Activated T-cell treated with anti-CD3 and anti-CD28 coated beads for 24 hours (primary cell): ENCODE measurements around the gene AHI1.
A peak's percentile ranks its signal among the peaks of the same experiment; 100 is the strongest.

Source experiments
- DNase-seq: peaks from one replicate; pipeline ENCODE4 v3.0.0-alpha.2; 2020; ENCODE audit warnings: low read depth

Gene AHI1

DNA sequence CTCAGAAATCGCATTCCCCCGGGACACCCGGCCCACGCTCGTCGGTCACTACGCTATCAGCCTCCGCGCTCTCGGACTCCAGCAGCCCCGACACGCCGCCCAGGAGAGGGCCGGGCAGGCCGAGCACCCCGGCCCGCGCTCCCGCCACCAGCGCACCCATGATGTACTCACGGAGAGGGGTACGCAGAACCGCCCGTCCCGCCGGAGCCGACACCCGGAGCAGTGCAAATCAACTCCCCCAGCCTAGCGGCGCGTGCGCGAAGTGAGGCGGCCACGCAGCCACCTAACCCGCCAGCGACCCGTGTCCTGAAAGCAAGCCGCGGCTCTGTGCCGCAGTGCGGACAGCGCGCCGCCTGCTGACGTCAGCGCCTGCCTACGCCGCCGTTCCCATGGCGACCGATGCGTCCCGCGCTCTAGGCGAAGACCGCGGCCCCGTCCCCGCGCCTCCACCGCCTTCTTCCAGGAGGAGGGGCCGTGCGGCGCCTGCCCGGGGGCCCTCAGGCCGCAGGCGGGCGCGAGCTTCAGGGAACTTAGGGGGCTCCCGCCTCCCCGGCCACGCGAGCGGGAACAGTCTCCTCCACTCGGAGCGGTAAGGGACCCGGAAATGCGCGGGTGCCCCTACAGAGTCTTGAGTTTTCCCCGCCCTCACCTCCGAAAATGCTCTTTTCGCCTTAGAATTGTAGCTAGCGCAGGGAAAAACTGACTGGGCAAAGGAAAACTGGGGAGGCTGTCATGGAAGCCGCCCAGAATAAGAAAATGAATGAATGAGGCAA, at the start of gene AHI1:
TSS of gene AHI1 (minus strand) at position 329 of the 773 bp plus-strand sequence. CDS start 5,503 bp downstream, outside the sequence.
- DNase-seq = peak; percentile 87

DNA sequence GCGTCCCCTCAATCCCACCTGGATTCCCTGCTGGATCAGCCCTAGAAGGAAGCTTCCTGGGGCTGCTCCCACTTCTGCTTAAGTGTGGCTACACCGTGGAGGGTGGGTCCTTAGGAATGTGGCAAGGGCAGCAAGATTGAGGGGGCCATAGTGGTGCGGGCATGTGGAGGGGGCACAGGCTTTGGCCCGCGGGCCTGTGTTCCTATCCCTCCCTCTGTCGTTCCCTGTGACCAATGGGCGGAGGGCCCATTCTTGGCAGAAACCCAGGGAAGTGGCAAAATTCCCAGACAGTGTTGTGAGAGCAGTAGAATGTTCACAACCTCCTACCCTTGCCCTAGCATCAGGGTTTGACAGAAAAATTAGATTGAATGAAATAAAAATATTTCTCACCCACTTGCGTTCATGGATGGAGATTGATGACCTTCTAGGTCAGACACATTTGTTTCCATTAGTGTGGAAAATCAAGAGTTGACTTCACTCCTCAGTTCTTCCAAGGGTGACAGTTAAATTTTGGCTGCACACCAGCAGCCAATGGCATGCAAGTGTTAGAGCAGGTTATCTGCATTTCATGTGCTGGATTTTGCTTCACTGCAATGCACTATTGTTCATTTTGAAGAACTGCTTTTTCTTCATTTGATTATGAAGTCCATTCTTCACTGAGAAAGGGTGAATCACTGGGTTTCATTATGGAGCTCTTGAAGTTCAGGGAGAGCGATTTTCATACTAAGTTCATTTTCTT, 49.3 kb upstream of the AHI1 start:
- DNase-seq = no peak

DNA sequence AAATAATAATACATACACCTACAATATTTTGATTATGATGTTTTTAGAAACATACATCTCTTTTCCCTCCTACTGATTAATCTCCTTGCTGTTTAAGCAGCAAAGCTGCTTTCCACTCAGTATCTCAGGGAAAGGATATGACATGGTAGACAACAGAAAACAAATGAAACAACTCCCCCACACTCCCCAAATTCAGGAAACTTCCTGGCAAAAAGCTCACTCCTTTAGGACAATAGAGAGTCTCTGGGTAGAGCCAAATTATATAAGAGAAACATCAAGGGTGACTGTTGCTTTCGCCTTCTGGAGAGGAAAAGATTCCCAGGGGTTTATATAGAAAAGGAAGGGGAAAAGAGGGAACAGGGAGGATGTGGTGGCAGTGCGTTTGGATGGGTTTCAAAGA, 48.7 kb upstream of the AHI1 start:
- no peak for DNase-seq

DNA sequence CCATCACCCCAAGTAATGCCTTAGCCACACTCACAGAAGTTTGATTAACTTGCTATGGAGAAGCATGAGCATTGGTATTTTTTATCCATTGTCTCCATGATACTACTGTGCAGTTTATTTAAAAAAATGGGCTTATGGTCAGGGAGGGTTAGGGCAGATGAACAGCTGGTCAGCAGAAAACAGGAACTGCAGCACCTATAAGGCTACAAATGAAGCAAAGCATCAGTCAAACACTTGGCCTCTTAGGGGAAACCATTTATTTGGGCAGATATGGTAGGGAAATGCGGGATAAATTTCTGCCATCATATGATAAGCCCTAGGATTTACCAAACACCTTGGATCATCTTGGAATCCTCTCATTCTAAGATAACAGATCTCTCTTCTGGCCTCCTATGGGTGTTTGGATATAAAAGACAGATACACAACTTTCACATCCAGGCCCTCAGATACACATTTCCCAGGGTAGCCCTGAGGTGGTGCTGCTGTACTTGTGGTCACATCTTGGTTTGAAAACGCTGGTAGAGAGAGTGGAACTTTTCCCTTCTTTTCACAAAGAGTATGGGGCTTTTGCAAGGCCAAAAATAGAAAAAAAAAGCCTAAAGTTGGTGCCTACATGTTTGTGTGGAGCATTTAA, 42.8 kb upstream of the AHI1 start:
- no peak for DNase-seq

DNA sequence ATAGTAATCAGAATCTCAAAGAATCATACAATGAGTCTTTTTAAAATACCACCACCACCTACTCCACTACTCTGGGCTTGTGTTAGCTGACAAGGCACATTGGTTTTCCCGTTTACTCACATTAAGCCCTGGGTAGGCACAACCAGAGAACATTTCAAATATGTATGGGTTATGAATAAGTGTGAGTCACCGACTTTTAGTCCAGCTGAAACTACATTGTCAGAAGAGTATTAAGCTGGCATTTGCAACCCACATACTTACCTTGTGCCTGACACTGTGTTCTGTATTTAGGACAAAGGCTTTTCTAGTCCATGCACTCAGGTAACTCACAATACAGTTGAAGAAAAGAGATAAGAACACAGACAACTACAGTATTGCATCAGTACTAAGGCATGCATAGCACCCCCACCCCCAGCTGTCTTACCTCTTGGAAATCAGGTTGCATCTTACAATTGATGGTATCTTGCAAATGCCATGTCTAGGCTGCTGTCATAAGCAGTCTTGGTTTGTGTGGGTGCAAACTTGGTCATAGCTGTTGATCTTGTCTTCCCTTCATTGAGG, 40.3 kb upstream of the AHI1 start:
- peak; percentile 27 for DNase-seq

DNA sequence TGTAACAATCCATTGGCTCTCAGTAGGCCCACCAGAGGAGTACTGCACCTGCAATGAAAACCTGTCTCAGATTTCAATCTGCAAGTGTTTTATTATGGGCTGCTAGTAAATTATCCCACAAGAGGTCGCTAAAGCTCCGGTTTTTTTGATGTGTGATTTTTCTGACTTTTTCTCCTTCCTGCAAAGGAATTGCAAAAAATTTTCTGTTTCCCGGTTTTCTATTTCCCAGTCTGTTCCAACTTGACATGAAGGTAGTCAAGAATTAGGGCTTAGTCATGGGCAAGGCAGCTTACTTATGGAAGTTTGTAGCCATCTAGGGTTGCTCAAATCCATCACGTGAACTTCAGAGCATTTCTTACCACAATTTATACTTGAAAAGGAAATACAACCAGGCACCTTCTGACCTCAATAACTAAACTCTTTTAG, 38.5 kb upstream of the AHI1 start:
- DNase-seq = no peak

DNA sequence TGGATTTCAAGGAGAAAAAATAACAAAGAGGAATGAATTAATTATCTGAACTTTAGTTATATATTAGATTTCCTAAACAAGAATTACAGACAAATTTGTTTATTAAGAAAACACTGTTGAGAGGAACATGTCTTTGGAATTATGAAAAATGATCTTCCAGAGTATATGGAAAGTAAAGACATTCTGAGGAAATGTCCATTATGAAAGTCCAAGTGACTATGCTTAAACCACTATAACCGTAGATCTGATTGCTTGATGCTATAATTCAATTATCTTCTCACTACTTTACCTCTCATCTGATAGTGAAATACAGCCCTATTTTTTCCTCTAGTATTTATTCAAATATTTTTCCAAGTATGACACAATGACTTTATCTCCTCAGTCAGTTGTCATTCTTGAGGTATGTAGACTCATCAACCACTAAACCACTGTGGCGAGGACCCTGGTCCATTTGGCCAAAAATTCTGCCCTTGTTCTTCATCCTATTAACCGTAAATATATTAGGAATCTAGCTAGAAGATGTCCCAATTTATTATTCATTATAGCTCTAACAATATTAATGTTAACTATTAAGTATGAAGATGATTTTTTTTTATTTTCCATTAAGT, 37.3 kb upstream of the AHI1 start:
- no peak for DNase-seq

DNA sequence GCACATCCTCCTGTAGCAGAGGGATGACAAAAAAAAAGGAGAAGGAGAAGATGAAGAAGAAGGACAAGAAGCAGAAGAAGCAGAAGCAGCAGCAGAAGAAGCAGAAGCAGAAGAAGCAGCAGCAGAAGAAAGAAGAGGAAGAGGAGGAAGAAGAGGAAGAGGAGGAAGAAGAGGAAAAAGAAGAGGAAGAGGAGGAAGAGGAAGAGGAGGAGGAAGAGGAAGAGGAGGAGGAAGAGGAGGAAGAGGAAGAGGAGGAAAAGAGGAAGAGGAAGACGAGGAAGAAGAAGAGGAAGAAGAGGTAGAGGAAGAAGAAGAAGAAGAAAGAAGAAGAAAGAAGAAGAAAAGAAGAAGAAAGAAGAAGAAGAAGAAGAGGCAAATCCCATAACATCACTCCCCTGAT, 35.0 kb upstream of the AHI1 start:
- no peak for DNase-seq

DNA sequence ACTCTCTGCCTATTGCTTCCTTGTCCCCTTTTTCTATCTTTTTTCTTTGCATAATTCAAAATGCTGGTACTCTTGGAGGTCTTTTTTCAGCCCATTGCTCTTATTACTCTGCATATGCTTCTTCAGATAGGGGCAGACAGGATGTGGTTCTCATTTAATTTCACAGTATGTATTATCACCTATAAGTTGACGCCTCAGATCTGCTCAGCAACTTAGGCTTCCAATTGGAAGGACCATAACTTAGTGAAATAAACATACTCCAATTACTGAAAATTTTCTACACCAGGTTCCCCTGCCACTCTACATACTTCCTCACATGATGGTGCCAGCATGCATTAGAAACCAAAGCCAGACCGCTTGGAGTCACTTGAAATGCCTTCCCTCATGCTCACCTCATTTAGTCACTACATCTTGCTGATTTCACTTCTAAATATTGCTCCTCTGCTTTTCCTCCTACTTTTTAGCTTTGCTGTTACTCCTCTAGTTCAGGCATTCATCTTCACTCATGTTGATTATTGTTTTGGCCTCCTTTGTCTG, 34.5 kb upstream of the AHI1 start:
- DNase-seq = no peak

DNA sequence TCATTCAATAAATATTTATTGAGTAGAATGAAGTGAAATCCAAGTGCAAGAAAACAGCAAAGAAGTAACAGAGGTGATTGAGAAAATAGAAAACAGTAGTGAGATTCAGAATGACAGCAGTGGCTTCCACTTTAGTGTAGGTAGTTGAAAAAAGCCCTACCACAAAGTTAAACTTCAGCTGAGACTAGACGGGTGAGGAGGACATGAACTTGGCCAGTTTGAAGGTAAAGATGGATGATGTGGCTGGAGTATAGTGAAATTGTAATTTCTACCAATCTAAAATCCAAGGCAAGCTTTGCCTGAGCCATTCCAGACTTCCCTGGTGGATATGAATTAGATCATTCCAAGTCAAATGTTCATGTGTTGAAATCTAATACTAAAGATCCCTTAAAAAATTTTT, 32.6 kb upstream of the AHI1 start:
- no peak for DNase-seq

DNA sequence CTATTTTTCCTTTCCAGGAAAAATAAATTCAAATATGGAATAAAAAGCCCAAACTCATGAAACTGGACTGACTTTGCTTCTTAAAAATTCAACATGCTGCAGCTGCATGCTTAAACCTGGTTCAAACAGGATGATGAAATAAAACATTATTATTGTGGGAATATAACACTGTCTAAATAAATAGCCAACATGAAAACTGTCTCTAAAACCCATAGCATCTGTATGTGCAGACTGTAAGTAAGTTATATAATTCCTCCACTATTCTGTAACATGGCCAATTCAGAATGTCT, 30.4 kb upstream of the AHI1 start:
- DNase-seq = no peak

DNA sequence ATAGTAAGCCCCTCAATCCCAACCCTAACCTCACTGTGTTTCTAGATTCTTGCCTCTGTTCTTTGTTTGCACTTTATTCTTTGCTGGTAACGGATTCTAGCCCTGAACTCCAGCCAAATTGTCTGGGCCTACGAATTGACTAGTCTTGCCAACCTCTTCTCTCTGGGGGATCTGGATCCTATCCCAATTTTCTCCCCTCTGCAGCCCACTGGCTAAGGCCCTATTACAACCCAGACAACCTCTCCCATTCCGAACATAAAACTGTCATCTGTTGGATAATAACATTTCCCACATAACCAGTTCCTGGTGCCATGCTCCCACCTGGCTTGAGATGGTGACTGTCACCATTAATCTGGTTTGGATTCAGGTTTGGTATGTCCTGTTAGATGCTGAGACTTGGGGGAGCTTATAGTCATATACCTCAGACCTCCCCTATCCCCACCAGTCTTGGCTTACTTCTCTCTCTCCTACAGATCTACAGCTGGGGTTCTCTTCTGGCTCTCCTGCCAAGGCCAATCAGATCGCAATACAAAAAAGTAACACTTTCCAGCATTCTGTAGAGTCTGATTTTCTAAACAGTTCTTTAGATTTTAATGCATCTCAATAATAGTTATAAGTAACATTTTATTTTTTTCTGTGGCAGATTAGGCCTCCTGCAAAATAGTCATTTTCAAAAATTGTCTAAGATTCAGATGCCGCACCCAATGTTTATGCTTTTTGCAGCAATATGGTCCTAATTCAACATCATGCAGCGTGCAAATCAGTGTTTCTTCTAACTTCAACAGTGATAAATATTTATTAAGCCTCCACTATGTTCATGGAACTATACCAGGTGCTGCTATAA, 29.8 kb upstream of the AHI1 start:
- no peak for DNase-seq

DNA sequence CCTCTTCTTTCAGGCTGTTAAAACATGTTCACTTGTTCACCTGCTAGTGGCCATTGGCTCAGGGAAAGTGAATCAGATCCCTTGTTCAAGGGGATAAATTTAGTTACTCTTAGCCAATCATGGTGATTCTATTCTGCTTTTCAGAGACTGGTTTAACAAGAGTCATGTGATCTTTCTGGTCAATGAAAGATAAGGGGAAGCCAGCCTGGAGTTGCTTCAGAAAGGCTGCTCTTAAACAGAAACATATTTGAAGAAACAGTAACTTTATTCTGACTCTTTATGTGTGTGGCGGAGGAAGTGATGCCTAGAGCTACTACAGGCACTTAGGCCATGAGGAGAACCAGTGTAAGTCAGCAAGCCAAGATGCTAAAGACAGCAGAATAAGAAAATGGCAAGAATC, 28.1 kb upstream of the AHI1 start:
- no peak for DNase-seq

DNA sequence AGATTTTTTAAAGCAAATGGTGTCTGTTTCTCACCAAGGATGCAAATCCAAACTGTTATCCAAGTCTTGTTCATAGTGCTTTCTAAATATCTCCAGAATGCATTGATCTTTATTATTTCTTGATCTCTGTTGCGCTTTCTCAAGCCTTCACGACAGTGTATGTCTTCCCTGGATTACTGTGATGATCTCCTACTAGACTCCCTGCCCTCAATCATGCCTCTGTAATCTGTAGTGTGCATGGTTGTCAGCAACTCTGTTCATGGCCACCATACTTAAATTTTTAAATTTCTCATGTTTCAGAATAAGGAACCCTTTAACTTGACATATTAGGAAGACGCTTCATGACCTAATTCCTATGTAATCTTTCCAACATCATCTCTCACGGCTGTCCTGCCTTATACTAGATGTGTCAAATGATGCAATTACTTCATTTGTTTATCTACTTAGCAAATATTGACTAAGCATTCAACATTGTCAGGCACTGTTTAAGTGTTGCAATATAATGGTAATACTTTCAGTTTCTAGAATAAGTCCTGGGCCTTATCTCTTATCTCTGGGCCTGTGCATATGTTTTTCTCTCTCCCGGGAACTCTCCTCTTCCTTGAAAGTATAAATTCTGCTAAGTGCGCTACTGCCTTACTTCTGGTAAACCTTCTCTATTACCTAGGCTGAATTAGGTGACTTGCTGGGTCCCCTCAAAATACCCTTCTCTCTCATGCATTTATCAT, 25.6 kb upstream of the AHI1 start:
- DNase-seq = no peak

DNA sequence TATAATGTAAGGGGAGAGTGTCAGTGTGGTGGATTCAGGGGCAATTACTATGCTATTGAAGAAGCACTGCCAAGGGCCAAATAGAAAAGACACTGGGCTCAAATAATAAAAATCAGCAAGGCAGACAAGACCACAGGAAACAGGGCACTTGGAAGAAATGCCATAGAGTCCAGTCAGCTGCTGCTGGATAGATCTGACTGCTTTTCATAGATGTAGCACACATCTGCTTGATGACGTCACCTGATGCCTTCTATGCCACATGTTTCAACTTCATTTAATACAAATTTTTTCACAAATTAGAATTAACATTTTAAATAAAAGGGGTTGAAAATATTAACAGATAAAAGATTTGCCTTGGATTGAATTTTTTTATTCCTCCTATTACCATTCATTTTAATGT, 23.9 kb upstream of the AHI1 start:
- no peak for DNase-seq

DNA sequence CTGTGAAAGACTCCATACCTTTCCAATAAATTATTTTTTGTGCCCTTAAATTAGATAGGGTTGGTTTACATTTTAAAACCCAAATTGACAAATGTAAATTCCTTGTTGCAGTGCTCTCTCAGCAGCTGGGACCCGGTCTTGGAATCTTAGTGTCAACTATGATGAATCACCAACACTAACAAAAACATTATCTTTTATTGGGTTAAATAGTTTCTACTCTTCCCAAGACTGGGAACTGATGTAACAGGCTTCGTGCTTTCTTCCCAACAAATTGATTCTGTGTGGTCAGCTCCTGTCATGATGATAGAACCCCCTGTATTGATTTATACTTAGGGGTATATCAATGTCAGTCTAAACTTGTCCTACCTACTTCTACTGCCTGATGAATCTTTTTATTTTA, 23.2 kb upstream of the AHI1 start:
- DNase-seq = no peak

DNA sequence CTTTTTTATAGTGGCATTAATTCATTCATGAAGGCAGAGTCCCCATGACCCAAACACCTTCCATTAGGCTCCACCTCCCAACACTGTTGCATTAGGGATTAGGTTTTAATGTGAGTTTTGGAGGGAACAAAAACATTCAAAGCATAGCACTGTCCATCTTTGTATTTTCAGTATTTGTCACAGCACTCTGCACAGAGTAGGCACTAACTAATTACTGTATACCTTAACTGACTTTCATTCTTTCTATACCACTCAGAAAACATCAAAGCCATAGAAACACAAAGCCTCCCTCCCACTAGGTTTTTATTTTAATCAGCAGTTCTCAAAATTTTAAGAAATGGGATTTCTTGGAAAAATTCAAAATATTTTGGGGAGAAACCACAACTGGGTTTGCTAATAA, 21.8 kb upstream of the AHI1 start:
- DNase-seq = no peak

DNA sequence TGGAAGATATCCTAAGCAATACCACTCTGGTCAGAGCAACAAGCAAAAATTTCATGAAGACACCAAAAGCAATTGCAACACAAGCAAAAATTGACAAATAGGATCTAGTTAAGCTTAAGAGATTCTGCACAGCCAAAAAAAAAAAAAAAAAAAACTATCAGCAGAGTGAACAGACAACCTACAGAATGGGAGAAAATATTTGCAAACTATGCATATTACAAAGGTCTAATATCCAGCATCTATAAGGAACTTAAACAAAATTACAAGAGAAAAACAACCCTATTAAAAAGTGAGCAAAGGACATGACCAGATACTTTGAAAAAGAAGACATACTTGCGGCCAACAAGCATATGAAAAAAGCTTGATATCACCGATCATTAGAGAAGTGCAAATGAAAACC, 20.0 kb upstream of the AHI1 start:
- no peak for DNase-seq

DNA sequence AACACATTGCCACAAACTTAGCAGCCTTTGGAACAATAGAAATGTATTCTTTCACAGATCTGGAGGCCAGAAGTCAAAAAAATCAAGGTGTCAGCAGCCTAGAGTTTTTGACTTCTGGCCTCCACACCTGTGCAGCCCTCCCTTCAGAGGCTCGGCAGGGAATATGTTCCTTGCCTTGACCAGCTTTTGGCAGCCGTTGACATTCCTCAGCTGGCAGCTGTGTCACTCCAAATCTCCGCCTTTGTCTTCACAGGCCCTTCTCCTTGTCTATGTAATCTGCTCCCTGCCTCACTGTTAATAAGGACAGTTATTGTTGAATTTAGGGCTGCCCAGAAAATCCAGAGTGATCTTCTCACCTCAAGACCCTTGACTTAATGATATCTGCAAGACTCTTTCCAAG, 17.2 kb upstream of the AHI1 start:
- no peak for DNase-seq

DNA sequence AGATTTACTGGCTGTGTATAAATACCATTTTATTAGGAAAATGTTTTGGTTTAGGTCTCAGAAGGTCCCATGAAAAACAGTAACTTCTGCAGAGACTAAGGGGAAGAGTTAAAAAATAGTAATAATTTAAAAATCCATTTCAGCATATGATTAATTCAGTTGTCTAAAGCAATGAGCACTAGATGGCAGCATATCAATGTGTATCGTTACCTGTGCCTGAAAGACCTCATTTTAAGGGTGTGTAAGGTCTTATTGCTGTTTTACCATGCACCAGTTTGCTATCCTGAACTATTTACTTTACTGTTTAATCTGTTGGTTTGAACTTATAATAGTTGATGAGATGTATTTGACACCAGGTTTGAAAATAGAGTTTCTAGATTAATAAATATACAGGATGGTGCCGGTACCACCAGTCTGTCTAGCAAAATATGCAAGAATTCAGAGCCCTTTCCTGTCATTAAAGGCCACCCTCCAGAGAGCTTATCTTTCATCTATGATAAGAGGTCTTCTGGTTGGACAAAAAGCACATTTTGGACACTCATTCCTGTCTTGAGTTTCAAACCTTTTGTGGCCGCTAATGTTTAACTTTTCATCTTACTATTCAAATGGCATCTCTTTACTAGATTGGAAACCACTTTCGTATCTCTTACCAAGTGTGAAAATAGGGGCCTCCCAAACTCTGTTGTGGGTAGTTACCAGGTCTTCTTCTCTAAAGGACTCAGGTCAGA, 8.9 kb upstream of the AHI1 start:
- no peak for DNase-seq
